Measurements from ENCODE around the gene ZFAND4. TPM values are rescaled to one million over a fixed set of nuclear protein-coding genes. Genes with fewer than 3 reads are reported as not detected.

The ZFAND4 gene
- total and polyA plus RNA-seq, 2 donors (not counting 1 experiment from before 2014, with no cell fraction given) = 2.5 to 9.6 TPM

DNA sequence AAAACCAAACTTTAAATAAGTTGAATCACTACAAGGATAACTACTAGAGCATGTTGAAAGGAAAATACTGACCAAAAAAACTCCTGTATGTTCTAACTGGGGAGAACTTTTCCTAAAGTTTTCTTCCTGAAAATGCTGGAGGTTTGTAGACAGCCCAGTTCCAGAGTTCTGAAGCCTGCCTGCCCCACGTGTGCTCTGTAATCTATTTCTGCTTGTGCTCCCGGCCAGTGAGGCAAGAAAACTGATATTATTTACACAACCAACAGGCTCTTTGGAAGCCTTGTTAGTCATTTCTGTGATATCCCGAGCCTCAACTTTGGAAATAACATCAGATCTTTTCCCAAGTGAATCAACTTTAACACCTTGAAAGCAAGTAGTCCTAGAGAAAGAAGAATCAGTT is 46.7 kb downstream of the ZFAND4 start:
- no peak for DNase-seq (ENCODE audit: low read depth in 2 of 2)

DNA sequence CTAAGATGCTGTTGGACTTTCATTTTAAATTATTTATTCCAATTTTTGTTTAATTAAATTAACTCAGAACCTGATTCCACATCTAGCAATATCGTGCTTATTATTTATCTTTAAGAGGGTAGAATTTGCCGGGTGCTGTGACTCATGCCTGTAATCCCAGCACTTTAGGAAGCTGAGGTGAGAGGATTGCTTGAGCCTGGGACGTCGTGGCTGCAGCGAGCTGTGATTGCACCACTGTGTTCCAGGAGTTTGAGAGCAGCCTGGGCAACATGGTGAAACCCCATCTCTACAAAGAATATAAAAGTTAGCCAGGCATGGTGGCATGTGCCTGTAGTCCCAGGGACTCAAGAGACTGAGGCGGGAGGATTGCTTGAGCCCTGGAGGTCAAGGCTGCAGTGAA is 47.8 kb downstream of the ZFAND4 start:
- Histone ChIP-seq H3K9ac (ENCODE audit: insufficient read depth, low read length) (no peak overlapping the region), H3K4me1 (ENCODE audit: control insufficient read depth, extremely low read depth, insufficient read depth, low read length) (no peaks in the 10 kb centered on the region), H4K20me1 (ENCODE audit: control insufficient read depth, extremely low read depth, insufficient read depth, low read length) (no peaks in the 10 kb centered on the region), H3K36me3 (ENCODE audit: control insufficient read depth, insufficient read depth, low read length) (no peaks in the 10 kb centered on the region), H3K4me2 (ENCODE audit: extremely low read depth, insufficient read depth, low read length) (no peak overlapping the region), H2AFZ (ENCODE audit: low read length) (no peak overlapping the region), H3K9me3 (ENCODE audit: control insufficient read depth, insufficient read depth, low read depth, low read length) (no peaks in the 10 kb centered on the region), H3K79me2 (ENCODE audit: control insufficient read depth, insufficient read depth, low read length) (no peaks in the 10 kb centered on the region), H3K27ac (ENCODE audit: insufficient read depth, low read length) (no peak overlapping the region), H3K4me3 (replicated peaks in 1 of 4; ENCODE audit: control extremely low read depth in 1 of 4, insufficient read depth in 1 of 4, low read depth in 3 of 4, low read length in 4 of 4) (no peak overlapping the region), H3K27me3 (ENCODE audit: control insufficient read depth, insufficient read depth, low read length) (no peaks in the 10 kb centered on the region)
- no peak for DNase-seq (ENCODE audit: low read depth in 2 of 2)
- TF ChIP-seq CTCF (conservative IDR thresholded peaks at IDR 0.05 in 1 of 2, IDR thresholded peaks at IDR 0.05 in 1 of 2; ENCODE audit: low read depth in 1 of 2, low read length in 2 of 2) = no peak
- TF ChIP-seq EZH2 (IDR thresholded peaks at IDR 0.05; ENCODE audit: low read length, missing control alignments) = no peak

More for the DNA sequence above, 46.7 kb downstream of the ZFAND4 start:
- Histone ChIP-seq H3K27me3 (ENCODE audit: control insufficient read depth, insufficient read depth, low read length) (no peaks in the 10 kb centered on the region), H3K9ac (ENCODE audit: insufficient read depth, low read length) (no peak overlapping the region), H3K79me2 (ENCODE audit: control insufficient read depth, insufficient read depth, low read length) (no peaks in the 10 kb centered on the region), H2AFZ (ENCODE audit: low read length) (no peak overlapping the region), H3K4me1 (ENCODE audit: control insufficient read depth, extremely low read depth, insufficient read depth, low read length) (no peaks in the 10 kb centered on the region), H4K20me1 (ENCODE audit: control insufficient read depth, extremely low read depth, insufficient read depth, low read length) (no peaks in the 10 kb centered on the region), H3K4me3 (replicated peaks in 1 of 4; ENCODE audit: control extremely low read depth in 1 of 4, insufficient read depth in 1 of 4, low read depth in 3 of 4, low read length in 4 of 4) (no peak overlapping the region), H3K4me2 (ENCODE audit: extremely low read depth, insufficient read depth, low read length) (no peak overlapping the region), H3K36me3 (ENCODE audit: control insufficient read depth, insufficient read depth, low read length) (no peaks in the 10 kb centered on the region), H3K27ac (ENCODE audit: insufficient read depth, low read length) (no peak overlapping the region), H3K9me3 (ENCODE audit: control insufficient read depth, insufficient read depth, low read depth, low read length) (no peaks in the 10 kb centered on the region)
- TF ChIP-seq EZH2 (IDR thresholded peaks at IDR 0.05; ENCODE audit: low read length, missing control alignments) (no peak), CTCF (conservative IDR thresholded peaks at IDR 0.05 in 1 of 2, IDR thresholded peaks at IDR 0.05 in 1 of 2; ENCODE audit: low read depth in 1 of 2, low read length in 2 of 2) (no peak)

GRCh38 chr10:45614869-45615268 is 57.7 kb downstream of the ZFAND4 start:
- no peak overlapping the region for H3K9ac ChIP-seq (ENCODE audit: insufficient read depth, low read length)
- H3K4me1 ChIP-seq (ENCODE audit: control insufficient read depth, extremely low read depth, insufficient read depth, low read length) = no peaks in the 10 kb centered on the region
- H4K20me1 ChIP-seq (ENCODE audit: control insufficient read depth, extremely low read depth, insufficient read depth, low read length) = no peaks in the 10 kb centered on the region
- no peaks in the 10 kb centered on the region for H3K79me2 ChIP-seq (ENCODE audit: control insufficient read depth, insufficient read depth, low read length)
- no peaks in the 10 kb centered on the region for H3K9me3 ChIP-seq (ENCODE audit: control insufficient read depth, insufficient read depth, low read depth, low read length)
- no peak overlapping the region for H3K4me2 ChIP-seq (ENCODE audit: extremely low read depth, insufficient read depth, low read length)
- no peak overlapping the region for H3K27ac ChIP-seq (ENCODE audit: insufficient read depth, low read length)
- H3K36me3 ChIP-seq (ENCODE audit: control insufficient read depth, insufficient read depth, low read length) = no peaks in the 10 kb centered on the region
- DNase-seq (ENCODE audit: low read depth in 2 of 2) = no peak
- H2AFZ ChIP-seq (ENCODE audit: low read length) = no peak overlapping the region
- no peak for TF ChIP-seq EZH2 (IDR thresholded peaks at IDR 0.05; ENCODE audit: low read length, missing control alignments)
- no peak for TF ChIP-seq CTCF (conservative IDR thresholded peaks at IDR 0.05 in 1 of 2, IDR thresholded peaks at IDR 0.05 in 1 of 2; ENCODE audit: low read depth in 1 of 2, low read length in 2 of 2)
- no peaks in the 10 kb centered on the region for H3K27me3 ChIP-seq (ENCODE audit: control insufficient read depth, insufficient read depth, low read length)
- H3K4me3 ChIP-seq (replicated peaks in 1 of 4; ENCODE audit: control extremely low read depth in 1 of 4, insufficient read depth in 1 of 4, low read depth in 3 of 4, low read length in 4 of 4) = no peak overlapping the region

Measured in fibroblast of lung (primary cell).